ENCODE measurements around the gene PDE9A.

The PDE9A gene

GRCh38 chr21:42673633-42674328, 20.4 kb downstream of the PDE9A start:
- no peak for DNase-seq

- no peak for DNase-seq
Observed at GRCh38 chr21:42674351-42674940, 21.0 kb downstream of the PDE9A start.

GRCh38 chr21:42675403-42675802, 22.0 kb downstream of the PDE9A start:
- DNase-seq = no peak

GRCh38 chr21:42676808-42677207, 23.4 kb downstream of the PDE9A start:
- no peak for DNase-seq

GRCh38 chr21:42677339-42678321, 24.2 kb downstream of the PDE9A start:
- no peak for DNase-seq

- no peak for DNase-seq
Observed at GRCh38 chr21:42678618-42679295, 25.3 kb downstream of the PDE9A start.

- no peak for DNase-seq
Observed at GRCh38 chr21:42679319-42680057, 26.1 kb downstream of the PDE9A start.

- DNase-seq = no peak
Observed at GRCh38 chr21:42680058-42680330, 26.6 kb downstream of the PDE9A start.

GRCh38 chr21:42680429-42680828, 27.0 kb downstream of the PDE9A start:
- no peak for DNase-seq

GRCh38 chr21:42681296-42682206, 28.1 kb downstream of the PDE9A start:
- DNase-seq = no peak

GRCh38 chr21:42682661-42683210, 29.3 kb downstream of the PDE9A start:
- DNase-seq = no peak

- DNase-seq = no peak
Observed at GRCh38 chr21:42683371-42684108, 30.1 kb downstream of the PDE9A start.

GRCh38 chr21:42684109-42684916, 30.9 kb downstream of the PDE9A start:
- DNase-seq = no peak

- DNase-seq = no peak
Observed at GRCh38 chr21:42685036-42685435, 31.6 kb downstream of the PDE9A start.

- DNase-seq = no peak
Observed at GRCh38 chr21:42685954-42686500, 32.6 kb downstream of the PDE9A start.

- DNase-seq = no peak
Observed at GRCh38 chr21:42687796-42688195, 34.4 kb downstream of the PDE9A start.

- DNase-seq = no peak
Observed at GRCh38 chr21:42688226-42688840, 34.9 kb downstream of the PDE9A start.

- DNase-seq = no peak
Observed at GRCh38 chr21:42688841-42689371, 35.5 kb downstream of the PDE9A start.

All from T1000 (cell line).